Ascending aorta (tissue), 2 donors: Measurements from ENCODE around the gene YES1. TPM values are rescaled to one million over a fixed set of nuclear protein-coding genes. Genes with fewer than 3 reads are reported as not detected.

Experiments
- DNase-seq, 2 donors: peaks; one replicate each; pipeline ENCODE4 v3.0.0-alpha.2; 2019; ENCODE audit warnings: low spot score in 2 of 2
- H3K27ac ChIP-seq, 2 donors: fragments of 200-600 bp; sonication (generic); one replicate each; pipeline ENCODE4 v1.5.1; 2016 to 2017; ENCODE audit warnings: mild to moderate bottlenecking in 1 of 2
- H3K27me3 ChIP-seq: fragments of 200-600 bp; sonication (generic); one replicate; pipeline ENCODE4 v1.5.1; 2017
- H3K36me3 ChIP-seq, 2 donors: fragments of 200-600 bp; sonication (generic); one replicate each; pipeline ENCODE4 v1.5.1; 2016
- H3K4me1 ChIP-seq, 2 donors: fragments of 200-600 bp; sonication (generic); one replicate each; pipeline ENCODE4 v1.5.1; 2016 to 2017; ENCODE audit warnings: mild to moderate bottlenecking in 1 of 2
- H3K4me3 ChIP-seq, 2 donors: fragments of 200-600 bp; sonication (generic); one replicate each; pipeline ENCODE4 v1.5.1; 2016 to 2017; ENCODE audit warnings: mild to moderate bottlenecking in 1 of 2
- H3K9me3 ChIP-seq, 2 donors: fragments of 200-600 bp; sonication (generic); one replicate each; pipeline ENCODE4 v1.5.1; 2016
- intact Hi-C: fragments of 100-400 bp; cut with DNase I; formaldehyde crosslinking; loops from one replicate; pipeline ENCODE4 v1.15.1; 2023
- total RNA-seq: library from RNA; depleted of rRNA; stranded (reverse); fragments of >200 nt; gene quantifications from one replicate; pipeline ENCODE4 v1.1.0, GENCODE V29; 2016
- TF ChIP-seq, protein P1 (sequence below), 3 experiments: fragments of 200-600 bp in 2 of 3; fragments of 450-650 bp in 1 of 3; sonication (generic) in 2 of 3; IDR thresholded peaks; one replicate each; pipeline ENCODE4 v1.5.1; 2016 to 2019; ENCODE audit warnings: antibody characterized with exemption in 3 of 3, mild to moderate bottlenecking in 1 of 3, moderate library complexity in 1 of 3

YES1 gene
- total RNA-seq, 1 donor from 2014 or later = 30.5 TPM

- H3K9me3 ChIP-seq = no peaks in the 10 kb centered on the region
- no peaks in the 10 kb centered on the region for H3K27me3 ChIP-seq
- no peak for DNase-seq
- no peak overlapping the region for H3K4me3 ChIP-seq
- H3K27ac ChIP-seq = no peak overlapping the region
- intact Hi-C loops = no loop called here
- H3K4me1 ChIP-seq = no peaks in the 10 kb centered on the region
- TF ChIP-seq, protein P1, sequence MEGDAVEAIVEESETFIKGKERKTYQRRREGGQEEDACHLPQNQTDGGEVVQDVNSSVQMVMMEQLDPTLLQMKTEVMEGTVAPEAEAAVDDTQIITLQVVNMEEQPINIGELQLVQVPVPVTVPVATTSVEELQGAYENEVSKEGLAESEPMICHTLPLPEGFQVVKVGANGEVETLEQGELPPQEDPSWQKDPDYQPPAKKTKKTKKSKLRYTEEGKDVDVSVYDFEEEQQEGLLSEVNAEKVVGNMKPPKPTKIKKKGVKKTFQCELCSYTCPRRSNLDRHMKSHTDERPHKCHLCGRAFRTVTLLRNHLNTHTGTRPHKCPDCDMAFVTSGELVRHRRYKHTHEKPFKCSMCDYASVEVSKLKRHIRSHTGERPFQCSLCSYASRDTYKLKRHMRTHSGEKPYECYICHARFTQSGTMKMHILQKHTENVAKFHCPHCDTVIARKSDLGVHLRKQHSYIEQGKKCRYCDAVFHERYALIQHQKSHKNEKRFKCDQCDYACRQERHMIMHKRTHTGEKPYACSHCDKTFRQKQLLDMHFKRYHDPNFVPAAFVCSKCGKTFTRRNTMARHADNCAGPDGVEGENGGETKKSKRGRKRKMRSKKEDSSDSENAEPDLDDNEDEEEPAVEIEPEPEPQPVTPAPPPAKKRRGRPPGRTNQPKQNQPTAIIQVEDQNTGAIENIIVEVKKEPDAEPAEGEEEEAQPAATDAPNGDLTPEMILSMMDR (IDR thresholded peaks at IDR 0.05) = no peak
- H3K36me3 ChIP-seq = no peaks in the 10 kb centered on the region
Measured at GRCh38 chr18:830315-830901, 18.4 kb upstream of the YES1 start.

DNA sequence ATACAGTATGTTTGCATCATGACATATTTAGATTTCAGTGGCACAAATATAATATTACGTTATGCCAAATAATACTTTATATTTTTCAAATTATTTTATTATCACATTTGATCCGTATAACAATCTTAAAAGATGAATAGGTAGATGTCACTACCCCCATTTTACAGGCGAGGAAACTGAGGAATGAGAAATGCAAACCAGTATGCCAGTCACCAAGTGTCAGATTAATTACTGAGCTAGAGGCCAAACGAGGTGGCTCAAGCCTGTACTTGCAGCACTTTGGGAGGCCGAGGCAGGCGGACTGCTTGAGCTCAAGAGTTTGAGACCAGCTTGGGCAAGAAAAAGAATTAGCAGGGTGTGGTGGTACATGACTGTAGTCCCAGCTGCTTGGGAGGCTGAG lies 17.4 kb upstream of the YES1 start:
- H3K27ac ChIP-seq = no peak overlapping the region
- TF ChIP-seq, protein P1 (IDR thresholded peaks at IDR 0.05) = no peak
- no peak for DNase-seq
- no peaks in the 10 kb centered on the region for H3K9me3 ChIP-seq
- intact Hi-C loops = no loop called here
- no peak overlapping the region for H3K4me3 ChIP-seq
- no peaks in the 10 kb centered on the region for H3K27me3 ChIP-seq
- no peaks in the 10 kb centered on the region for H3K4me1 ChIP-seq
- no peaks in the 10 kb centered on the region for H3K36me3 ChIP-seq

- Histone ChIP-seq H3K4me3 (no peak overlapping the region), H3K9me3 (no peaks in the 10 kb centered on the region), H3K36me3 (no peaks in the 10 kb centered on the region), H3K27ac (no peak overlapping the region), H3K4me1 (no peaks in the 10 kb centered on the region), H3K27me3 (no peaks in the 10 kb centered on the region)
- intact Hi-C loops = no loop called here
- DNase-seq = no peak
- TF ChIP-seq, protein P1 (IDR thresholded peaks at IDR 0.05) = no peak
Measured at GRCh38 chr18:827093-827677, 15.1 kb upstream of the YES1 start.

DNA sequence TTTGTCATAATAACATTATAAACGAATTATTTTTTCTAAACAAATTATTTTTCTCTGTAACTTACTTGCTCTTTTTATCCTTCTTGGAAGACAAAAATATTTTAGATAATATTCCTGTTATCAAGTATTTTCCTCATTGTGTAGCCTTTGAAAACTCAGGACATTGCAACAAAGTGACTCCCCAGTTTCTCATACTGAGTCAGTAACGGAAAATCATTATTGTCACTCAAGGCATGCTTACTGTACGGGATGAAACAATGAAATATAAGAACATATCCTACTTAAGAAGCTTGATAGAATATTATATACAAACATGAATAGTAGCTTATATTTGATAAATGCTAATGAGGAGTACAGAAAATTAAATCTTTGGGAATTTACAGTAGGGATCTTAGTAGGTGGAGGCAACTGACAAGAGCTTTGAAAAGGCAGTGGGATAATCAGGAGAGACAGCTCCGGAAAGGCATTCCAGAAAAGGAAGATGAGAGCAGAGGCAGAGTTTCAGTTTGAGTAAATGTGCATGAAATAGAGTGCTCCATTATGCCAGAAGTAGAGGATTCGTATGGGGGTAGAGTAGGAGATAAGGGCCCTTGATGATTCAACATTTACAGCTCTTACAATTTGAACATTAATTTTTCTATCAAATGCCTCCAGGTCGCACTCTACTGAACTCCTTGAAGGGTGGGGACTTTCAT lies 14.0 kb upstream of the YES1 start:
- Histone ChIP-seq H3K4me1 (no peaks in the 10 kb centered on the region), H3K27me3 (no peaks in the 10 kb centered on the region), H3K4me3 (no peak overlapping the region), H3K36me3 (no peaks in the 10 kb centered on the region), H3K9me3 (no peaks in the 10 kb centered on the region), H3K27ac (no peak overlapping the region)
- intact Hi-C loops = no loop called here
- TF ChIP-seq, protein P1 (IDR thresholded peaks at IDR 0.05) = no peak
- DNase-seq = no peak

- Histone ChIP-seq H3K27ac (no peak overlapping the region), H3K27me3 (no peaks in the 10 kb centered on the region), H3K4me1 (no peaks in the 10 kb centered on the region), H3K36me3 (no peaks in the 10 kb centered on the region), H3K4me3 (no peak overlapping the region), H3K9me3 (no peaks in the 10 kb centered on the region)
- DNase-seq = no peak
- intact Hi-C loops = no loop called here
- TF ChIP-seq, protein P1 (IDR thresholded peaks at IDR 0.05) = no peak
Measured at GRCh38 chr18:824179-824578, 12.1 kb upstream of the YES1 start.
